GM19452 (cell line): Measurements from ENCODE around the gene MYZAP.

Experiments
- ATAC-seq: cut with Tn5 transposase; IDR thresholded peaks from one replicate; pipeline ENCODE4 v1.9.1; 2021; ENCODE audit not compliant: unreplicated experiment

The MYZAP gene

GRCh38 chr15:57656434-57656833, 64.7 kb downstream of the MYZAP start:
- ATAC-seq, result no peak

DNA sequence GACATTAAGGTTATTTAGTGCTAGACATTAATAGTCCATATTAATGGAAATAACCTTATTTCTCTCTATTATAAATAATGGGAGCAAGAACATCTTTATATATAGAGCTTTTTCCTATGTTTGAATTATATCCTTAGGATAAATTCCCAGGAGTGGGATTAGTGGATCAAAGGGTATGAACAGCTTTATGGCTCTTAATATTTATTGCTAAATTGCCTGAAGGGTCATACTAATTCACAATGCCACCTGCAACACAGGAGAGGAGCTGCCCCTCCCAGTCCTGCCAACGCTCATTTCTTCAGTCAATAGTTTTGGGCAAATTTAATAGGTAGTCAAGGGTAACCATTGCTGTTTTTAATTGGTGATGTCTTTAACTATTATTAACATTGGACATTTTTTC, 65.9 kb downstream of the MYZAP start:
- ATAC-seq, result no peak

GRCh38 chr15:57662091-57662744, 70.5 kb downstream of the MYZAP start:
- ATAC-seq, result no peak

DNA sequence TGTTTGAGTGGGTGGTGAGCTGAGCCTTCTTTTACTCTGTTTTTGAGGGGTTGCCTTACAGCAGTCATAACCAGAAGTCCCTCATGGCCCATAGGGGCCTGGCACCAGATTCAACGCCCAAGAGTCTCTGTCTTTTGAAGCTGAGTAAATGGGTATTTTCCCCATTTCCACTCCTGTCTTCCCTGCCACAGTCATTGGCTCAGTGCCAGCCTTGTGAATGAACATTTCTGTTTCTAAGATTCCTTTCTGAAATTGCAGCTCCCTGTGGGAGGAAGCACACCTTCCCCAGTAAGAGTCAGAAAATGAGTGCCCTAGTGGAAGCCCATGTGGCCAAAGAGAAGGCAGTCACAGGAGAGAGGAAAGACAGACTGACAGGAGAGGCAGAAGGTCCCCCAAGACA, 71.1 kb downstream of the MYZAP start:
- no peak for ATAC-seq

DNA sequence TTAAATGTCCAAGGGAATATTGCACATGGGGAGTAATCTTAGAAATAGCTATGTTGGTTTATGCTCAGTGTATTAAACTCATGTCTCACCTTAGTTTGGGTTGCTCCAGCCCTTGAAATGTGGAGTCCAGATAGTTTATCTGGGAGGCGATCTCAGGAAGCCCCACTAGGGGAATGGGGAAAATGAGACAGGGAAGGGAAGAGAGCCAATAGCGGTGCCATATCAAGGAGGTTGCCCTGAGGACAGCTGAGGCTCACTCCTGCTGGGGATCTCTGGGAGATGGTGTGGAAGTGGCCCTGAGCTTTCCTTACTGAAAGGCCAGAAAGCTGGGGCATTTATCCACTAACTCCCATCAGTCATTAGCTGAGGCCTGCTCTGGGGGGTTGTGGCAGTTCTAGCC, 71.6 kb downstream of the MYZAP start:
- no peak for ATAC-seq

DNA sequence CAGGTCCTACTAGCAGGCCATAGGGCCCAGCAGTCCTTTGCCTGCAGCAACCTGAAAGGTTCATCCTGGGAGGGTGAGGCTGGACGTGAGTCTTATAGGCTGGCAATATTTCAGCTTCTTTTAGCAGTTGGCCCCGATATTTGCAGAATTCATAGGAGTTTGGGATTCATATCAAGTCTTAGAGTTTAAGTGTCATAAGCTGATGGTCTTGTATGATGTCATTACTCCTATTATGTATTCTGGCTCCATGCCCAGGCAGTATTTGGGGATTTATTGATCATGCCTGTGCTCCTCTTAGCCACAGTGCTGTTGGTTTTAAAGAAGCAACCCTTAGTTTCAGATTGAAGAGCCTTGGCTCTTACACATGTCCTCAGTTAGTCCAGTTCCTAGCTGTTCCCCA, 73.5 kb downstream of the MYZAP start:
- no peak for ATAC-seq

GRCh38 chr15:57665939-57666338, 74.2 kb downstream of the MYZAP start:
- ATAC-seq, result no peak

DNA sequence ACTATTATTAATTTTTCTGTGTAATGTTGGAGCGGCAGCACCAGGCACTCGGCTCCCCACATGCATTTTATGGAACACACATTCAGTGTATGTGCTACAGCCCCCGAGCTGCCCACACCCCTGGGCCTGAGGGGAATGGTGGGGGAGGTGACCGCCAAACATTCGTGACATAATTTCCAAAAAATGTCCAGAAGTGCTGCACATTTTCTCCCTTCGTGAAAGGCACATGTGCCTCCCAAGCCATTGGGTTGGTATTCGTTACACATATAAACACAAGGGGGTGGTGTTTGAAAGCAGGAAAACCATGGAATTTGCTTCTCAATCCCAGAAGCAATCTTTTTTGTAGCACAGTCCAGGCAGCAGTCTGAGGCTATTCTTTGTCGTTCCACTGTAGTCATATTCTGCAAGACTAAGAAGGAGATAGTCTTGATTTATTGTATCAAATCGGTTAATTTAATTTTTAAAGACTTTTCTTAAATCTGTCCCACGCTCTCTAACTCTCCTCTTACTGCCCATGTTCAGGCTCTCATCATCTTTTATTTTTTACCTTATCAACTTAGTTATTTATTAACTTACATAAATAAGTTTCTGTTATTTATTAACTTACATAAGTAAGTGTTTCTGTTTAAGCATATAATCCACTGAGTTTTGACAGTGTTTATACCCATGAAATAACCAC, 75.6 kb downstream of the MYZAP start:
- no peak for ATAC-seq

GRCh38 chr15:57668016-57668415, 76.3 kb downstream of the MYZAP start:
- ATAC-seq, result no peak

GRCh38 chr15:57671636-57672035, 79.9 kb downstream of the MYZAP start:
- ATAC-seq, result no peak

DNA sequence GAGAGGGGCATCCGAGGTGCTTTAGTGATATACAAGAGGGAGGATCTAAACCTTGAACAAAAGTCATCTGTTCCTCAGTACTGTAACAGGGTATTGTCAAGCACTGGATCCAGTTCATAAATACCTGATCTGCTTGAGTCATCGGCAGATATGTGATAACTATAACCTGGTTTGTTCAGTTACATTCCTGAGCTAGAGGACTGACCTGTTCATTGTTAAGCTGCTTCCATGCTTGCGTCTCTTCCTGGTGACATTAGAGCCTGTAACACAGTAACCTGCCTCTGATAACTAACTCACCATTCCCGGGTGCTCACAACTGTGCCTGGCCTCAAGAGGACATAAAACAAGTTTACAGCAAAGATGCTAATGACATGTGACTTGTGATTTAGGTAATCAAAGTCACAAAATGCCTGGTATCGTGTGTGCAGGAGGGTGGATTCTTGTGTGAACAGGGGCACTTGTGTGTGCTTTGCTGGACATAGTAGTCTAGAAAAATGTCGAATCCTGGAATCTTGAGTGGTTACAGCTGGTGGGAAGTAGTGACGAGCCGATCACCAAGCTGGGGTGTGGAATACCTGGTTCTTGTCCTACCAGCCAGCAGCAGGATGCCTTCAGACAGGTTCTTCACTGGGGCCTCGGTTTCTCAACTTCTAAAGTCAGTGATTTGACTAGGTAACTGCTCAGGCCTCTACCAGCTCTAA, 83.9 kb downstream of the MYZAP start:
- ATAC-seq, result no peak

GRCh38 chr15:57676585-57676984, 84.9 kb downstream of the MYZAP start:
- ATAC-seq, result no peak

DNA sequence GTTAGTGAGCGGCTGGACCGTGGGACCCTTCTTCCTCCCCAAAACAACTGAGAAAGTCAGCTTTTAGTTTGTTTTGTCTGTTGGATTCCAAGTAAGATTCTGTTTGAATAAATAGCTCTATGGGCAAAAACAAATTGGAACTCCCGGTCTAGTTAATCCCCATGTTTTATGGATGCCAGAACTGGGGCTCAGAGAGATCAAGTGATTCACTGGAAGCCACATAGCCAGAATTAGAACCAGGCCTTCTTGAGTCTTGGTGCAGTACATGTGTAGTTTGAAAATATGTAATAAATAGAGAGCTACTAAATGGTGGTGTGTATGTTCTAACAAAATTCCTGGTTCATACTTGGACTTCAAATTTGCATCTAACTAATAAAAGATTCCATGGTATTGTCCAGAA, 85.5 kb downstream of the MYZAP start:
- ATAC-seq, result no peak

GRCh38 chr15:57680021-57680420, 88.3 kb downstream of the MYZAP start:
- no peak for ATAC-seq

DNA sequence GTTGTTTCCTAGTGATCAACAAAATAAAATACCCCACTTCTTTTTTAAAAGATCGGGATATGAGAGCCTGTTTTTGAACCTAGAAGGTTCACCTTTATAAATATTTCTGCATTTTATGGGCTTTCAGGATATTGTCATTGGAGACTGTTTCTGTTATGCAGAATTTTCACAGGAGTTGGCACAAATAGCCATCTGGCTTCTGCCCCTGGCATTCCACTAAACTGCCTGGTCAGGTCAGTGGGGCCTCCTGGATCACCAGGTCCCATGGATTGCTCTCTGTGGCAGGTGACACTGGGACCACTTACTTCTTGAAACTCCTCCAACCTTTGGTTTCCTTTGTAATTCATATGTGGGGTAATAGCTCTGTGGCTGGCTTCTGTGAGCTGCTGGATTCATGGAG, 89.3 kb downstream of the MYZAP start:
- ATAC-seq, result no peak

GRCh38 chr15:57683481-57683880, 91.8 kb downstream of the MYZAP start:
- ATAC-seq, result no peak

DNA sequence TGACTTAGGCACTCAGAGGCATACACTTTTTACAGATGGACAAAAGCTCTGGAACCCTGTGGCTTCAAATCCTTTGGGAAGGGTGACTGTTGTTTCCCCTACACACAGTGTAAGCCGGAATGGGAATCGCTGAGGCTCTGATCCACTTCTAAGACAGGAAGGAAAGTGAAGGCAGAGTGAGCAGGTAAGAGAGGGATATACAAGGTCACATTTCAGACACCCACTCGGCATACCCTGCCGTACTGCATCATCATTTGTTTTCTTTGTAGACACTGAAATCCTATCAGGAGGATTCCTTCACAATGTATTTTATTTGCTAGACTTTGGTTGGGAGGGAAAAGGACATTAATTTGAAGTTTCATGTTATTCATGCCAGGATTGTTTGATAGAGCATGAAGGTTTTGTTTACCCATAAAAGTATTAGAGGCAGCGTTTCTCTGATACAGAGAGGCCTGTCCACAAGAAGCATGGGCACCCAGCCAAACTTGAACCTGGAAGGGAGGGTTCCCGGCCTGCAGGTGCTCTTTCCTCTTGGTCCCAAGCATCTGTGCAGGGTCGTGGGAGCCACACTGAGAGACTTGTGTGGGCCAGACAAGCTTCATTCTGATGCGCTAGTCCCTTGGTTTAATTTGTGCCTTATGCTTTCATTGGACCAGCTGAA, 92.9 kb downstream of the MYZAP start:
- no peak for ATAC-seq

DNA sequence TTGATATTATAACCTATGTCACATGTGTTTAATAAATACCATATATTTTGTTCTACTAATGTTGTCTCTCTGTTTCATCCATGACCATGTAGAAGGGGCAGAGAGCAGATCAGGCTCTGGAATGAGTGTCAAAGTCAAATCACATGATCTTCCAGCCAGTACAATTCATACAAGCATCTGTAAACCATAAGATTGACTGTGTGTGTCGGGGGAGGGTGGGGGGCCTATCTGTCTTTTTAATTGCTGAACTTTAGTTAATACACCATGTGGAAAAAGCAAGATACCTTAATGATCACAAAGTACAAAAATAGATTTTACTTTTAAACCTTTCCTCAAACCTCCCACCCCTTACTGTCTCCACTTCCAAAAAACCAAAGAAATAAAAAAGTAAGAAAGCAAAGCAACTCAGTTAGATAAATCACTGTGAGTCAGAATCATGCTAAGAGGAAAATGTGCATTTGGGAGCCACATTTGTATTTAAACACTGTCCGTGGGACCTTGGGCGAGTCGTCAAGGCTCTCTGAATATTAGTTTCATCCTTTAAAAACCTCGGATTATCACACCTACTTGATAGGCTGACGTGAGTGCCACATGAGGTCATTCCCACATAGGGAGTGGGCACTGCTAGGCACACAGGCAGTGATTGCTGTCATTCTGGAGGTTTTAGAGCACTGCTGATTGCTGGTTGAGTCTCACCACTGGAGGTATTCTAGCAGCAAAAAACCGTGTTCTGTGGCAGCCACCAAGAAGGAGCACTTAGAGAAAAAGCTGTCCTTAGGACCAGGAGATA, 93.8 kb downstream of the MYZAP start:
- no peak for ATAC-seq

DNA sequence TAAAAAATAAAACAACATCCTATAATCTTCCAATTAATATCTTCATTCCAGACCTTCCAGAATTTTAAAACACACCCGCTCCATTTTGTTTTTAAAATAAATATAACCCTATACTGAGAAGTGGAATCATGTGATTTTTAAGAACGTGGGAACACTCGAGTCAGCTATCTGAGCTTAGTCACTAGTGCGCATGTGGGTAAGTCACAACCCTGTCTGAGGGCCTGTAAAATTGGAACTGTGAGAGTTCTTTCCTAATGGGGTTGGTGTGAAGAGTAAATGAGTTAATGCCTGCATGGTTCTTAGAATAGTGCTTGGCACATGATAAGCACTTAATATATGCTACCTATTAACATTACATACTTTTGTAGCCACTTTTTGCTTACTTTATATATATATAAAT, 95.0 kb downstream of the MYZAP start:
- no peak for ATAC-seq

- ATAC-seq, result no peak
Measured at GRCh38 chr15:57690341-57690966, 98.8 kb downstream of the MYZAP start.

- ATAC-seq, result no peak
Measured at GRCh38 chr15:57691082-57691481, 99.4 kb downstream of the MYZAP start.
